Effector memory CD8-positive, alpha-beta T cell (primary cell): ENCODE data around the gene UCK2.
A peak's percentile ranks its signal among the peaks of the same experiment; 100 is the strongest.

Experiments
- ATAC-seq: fragments of 150-1000 bp; cut with Tn5 transposase; replicated peaks from 2 replicates; pipeline ENCODE4 v1.10.0; 2021; ENCODE audit warnings: mild to moderate bottlenecking, moderate library complexity
- DNase-seq, 3 experiments: peaks; one replicate each; pipeline ENCODE4 v3.0.0; 2021
- H3K27ac Mint-ChIP-seq, 2 donors: one replicate each; pipeline ENCODE4 v1.8.0; 2022; ENCODE audit warnings: mild to moderate bottlenecking in 2 of 2, mixed read lengths in 2 of 2, moderate library complexity in 2 of 2
- H3K27me3 Mint-ChIP-seq, 2 donors: one replicate each; pipeline ENCODE4 v1.8.0; 2022; ENCODE audit warnings: mixed read lengths in 2 of 2
- H3K36me3 Mint-ChIP-seq: one replicate; pipeline ENCODE4 v1.8.0; 2022; ENCODE audit warnings: mild to moderate bottlenecking, moderate library complexity, mixed read lengths; ENCODE audit not compliant: insufficient read depth
- H3K4me1 Mint-ChIP-seq, 2 donors: one replicate each; pipeline ENCODE4 v1.8.0; 2022; ENCODE audit warnings: low read depth in 2 of 2, mixed read lengths in 2 of 2
- H3K4me3 Mint-ChIP-seq, 2 donors: one replicate each; pipeline ENCODE4 v1.8.0; 2022; ENCODE audit warnings: mild to moderate bottlenecking in 2 of 2, mixed read lengths in 2 of 2, moderate library complexity in 2 of 2
- H3K9me3 Mint-ChIP-seq, 2 donors: one replicate each; pipeline ENCODE4 v1.8.0; 2022; ENCODE audit warnings: mixed read lengths in 2 of 2

The UCK2 gene

DNA sequence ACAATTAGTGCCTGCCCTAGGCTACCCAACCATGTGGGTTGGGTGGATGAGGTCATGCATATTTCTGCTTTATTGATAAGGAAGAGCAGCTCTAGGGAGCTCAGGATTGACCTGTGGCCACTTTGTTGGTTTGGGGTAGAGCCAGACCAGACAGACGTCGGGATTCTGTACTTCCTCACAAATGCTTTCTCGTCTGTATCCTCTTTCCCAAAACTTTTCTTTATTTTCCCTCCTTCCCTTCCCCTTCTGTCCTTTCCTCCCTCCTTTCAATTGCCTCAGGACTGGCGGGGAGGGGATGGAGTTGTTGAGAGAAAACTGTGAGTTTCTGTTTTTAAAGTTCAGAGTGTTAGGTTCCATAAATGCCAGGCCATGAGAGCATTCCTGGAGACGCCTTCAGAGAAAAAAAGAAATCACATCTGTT, 68.0 kb downstream of the UCK2 start:
- DNase-seq (no peak), ATAC-seq (no peak)
- no peak overlapping the region for H3K27ac Mint-ChIP-seq

DNA sequence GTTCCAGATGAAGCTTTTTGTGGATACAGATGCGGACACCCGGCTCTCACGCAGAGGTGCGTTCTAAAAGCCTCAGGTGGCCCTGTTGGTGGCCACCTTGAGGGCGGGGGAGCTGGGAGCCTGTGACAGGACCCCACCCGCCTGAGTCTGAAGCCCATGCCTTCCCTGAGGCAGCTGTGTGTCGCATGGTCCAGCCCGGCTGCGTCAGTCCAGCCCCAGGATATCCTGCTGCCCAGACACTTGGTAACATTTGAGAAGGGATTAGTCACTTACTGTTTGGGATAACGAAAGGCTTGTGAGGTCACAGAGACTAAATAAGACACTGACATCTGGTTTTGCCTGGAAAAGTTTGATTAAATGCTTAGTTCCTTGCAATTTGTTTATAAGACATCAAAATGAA, 68.9 kb downstream of the UCK2 start:
- ATAC-seq (no peak), DNase-seq (no peak)
- no peaks in the 10 kb centered on the region for H3K27me3 Mint-ChIP-seq
- H3K4me3 Mint-ChIP-seq: no peak overlapping the region
- peaks cover 9 to 10% of the 10 kb centered on the region in 2 donors for H3K4me1 Mint-ChIP-seq
- peak overlapping the region; percentile 4 to 45 for H3K27ac Mint-ChIP-seq
- H3K36me3 Mint-ChIP-seq: no peaks in the 10 kb centered on the region
- no peaks in the 10 kb centered on the region for H3K9me3 Mint-ChIP-seq

More for the DNA sequence above, 68.0 kb downstream of the UCK2 start:
- H3K4me3 Mint-ChIP-seq: no peak overlapping the region
- no peaks in the 10 kb centered on the region for H3K9me3 Mint-ChIP-seq
- H3K4me1 Mint-ChIP-seq: peaks cover 10 to 11% of the 10 kb centered on the region in 2 donors
- no peaks in the 10 kb centered on the region for H3K27me3 Mint-ChIP-seq
- H3K36me3 Mint-ChIP-seq: no peaks in the 10 kb centered on the region

DNA sequence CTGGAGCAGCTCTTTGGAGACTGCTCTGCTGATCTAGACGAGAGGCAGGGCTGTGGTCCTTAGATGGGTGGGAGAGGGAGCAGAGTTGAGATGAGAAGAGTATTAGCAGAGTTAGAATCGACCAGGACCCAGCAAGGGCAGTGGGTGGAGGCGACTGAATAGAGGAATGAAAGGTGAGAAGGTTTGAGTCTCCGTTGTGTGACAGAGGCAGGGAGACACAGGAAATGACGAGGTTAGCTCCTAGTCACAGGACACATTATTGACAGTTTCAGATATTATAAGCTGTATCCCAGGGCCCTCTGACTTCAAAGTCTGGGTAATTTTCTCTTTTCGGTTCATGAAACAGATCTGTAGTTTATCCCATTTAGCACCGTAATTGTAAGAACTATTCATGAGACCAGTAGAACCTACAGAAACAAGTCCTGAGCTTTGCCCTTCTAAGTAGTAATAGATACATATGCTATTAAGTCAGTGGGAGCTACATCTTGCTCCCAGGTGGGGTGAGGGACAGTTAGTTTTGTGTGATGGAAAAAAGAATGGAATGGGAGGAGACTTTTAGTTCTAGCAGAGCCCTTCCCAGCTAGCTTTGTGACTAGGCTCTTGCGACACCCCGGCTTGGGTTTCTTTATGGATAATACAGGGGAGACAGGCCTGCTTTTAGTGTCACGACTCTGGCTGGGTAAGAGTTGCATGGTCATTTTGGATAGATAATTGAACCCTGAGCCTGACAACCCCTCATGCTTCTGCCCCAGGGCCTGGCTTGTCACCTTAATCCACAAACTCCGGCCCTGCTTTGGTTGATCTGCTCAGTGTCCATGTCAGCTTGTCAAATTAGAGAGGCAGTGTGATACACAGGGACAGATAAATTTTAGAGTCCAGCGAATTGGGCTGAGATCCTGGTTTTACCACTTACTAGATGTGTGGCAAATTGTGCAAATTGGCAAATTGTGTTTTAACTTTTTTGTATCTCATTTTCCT, 70.2 kb downstream of the UCK2 start:
- peaks cover 9 to 10% of the 10 kb centered on the region in 2 donors for H3K4me1 Mint-ChIP-seq
- no peak overlapping the region for H3K4me3 Mint-ChIP-seq
- peak; percentile 67 for ATAC-seq
- DNase-seq: no peak
- H3K36me3 Mint-ChIP-seq: no peaks in the 10 kb centered on the region
- peak overlapping the region; percentile 4 to 45 for H3K27ac Mint-ChIP-seq
- H3K9me3 Mint-ChIP-seq: no peaks in the 10 kb centered on the region
- H3K27me3 Mint-ChIP-seq: no peaks in the 10 kb centered on the region

DNA sequence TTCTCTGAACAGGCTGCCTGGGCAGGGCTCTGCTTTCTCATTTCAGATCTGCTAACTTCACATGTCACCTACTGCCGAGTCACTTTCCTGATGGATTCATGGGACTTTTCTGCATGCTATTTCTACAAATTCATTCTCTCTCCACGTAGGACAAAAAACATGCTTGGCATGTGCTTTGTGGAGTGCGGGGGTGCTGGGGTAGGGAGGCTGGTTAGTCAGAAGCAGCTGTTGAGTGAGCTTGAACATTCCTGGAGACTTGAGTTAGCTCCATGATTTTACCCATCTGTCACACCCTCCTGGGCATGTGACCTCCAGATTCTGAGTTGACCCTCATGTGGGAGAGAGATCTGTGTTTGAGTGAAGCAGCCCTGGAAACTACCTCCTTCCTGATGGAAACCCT, 71.4 kb downstream of the UCK2 start:
- ATAC-seq (no peak), DNase-seq (no peak)
- no peak overlapping the region for H3K4me3 Mint-ChIP-seq
- H3K9me3 Mint-ChIP-seq: no peaks in the 10 kb centered on the region
- H3K36me3 Mint-ChIP-seq: no peaks in the 10 kb centered on the region
- H3K4me1 Mint-ChIP-seq: peaks cover 9 to 10% of the 10 kb centered on the region in 2 donors
- H3K27me3 Mint-ChIP-seq: no peaks in the 10 kb centered on the region
- no peak overlapping the region for H3K27ac Mint-ChIP-seq

DNA sequence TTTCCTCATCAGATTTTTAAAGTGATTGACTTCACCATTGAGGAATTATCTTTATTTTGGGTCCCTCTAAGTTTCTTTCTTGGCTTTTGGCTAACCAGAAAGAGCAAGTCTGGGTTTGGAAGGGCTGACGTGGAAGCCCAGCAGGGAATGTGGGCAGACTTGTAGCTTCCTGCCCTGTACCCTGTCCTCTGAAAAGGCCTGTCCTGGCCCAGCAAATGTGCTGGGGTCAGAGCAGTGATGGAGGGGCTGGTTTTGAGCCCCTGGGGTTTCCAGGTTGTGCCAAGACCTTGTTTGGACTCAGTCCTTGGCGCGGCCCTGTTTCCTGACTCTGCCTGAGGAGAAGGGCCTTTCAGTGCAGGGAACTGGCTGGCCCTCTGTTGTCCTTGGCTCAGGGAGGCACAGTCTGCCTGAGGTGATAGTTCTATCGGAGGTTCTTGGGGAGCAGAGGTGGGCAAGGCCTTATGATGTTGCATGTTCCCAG, 72.1 kb downstream of the UCK2 start:
- peaks cover 9 to 10% of the 10 kb centered on the region in 2 donors for H3K4me1 Mint-ChIP-seq
- ATAC-seq (no peak), DNase-seq (no peak)
- H3K4me3 Mint-ChIP-seq: no peak overlapping the region
- H3K36me3 Mint-ChIP-seq: no peaks in the 10 kb centered on the region
- no peaks in the 10 kb centered on the region for H3K9me3 Mint-ChIP-seq
- H3K27me3 Mint-ChIP-seq: no peaks in the 10 kb centered on the region
- H3K27ac Mint-ChIP-seq: peak overlapping the region in 1 of 2 donors; percentile 41

DNA sequence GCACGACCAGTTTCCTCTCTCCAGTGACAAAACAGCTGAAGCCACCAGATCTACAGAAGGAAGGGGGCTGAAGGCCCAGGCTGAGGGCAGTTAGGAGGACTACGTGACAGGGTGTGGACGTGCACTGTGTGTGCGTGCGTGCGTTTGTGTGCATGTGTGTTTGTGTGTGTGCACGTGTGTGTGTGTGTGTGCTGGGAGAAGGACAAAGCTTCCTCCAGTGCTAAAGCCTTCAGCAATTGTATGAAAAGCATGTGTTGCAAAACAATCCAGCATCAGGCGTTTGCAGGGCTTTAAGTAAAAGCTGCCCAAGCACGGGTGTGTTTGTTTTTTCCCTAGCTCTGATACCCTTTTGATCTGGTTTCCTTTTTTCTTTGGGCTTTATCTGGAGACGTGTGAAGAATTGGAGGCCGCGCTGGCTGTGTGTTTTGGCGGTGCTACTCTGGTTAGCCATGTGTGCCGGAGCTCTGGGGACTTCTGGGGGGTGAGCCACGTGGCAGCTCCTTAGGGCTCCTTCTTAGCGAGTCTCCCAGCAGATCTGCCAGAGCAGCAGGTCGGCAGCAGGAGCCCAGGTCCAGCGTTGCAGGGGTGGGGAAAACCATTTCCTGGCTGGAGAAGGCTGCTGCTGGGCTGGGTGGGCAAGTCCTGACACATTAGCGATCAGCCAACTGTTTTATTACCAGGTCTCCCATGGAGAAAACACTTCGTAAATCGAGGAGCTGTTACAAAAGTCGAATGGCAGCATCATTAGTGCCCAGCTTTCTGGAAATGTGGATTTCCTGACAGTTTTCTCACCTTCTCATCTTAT, 73.4 kb downstream of the UCK2 start:
- peaks cover 9 to 10% of the 10 kb centered on the region in 2 donors for H3K4me1 Mint-ChIP-seq
- no peaks in the 10 kb centered on the region for H3K36me3 Mint-ChIP-seq

DNA sequence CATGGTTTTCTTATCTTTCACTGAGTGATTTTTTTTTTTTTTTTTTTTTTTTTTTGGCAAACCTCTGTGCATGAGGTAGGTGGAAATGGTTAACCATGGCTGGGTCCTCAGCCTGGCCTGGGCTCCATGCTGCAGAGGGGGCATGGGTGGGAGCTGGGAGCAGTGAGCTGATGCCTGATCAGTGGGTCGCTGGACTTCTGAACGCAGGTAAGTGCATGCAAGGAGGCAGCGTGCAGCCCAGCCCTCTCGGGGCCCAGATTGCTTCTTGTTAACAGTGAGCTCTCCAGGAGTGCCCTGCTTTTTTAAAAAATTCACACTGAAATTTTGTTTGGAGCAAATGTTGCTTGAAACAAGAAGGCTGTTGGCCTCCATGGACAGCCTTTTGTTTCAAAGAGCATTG, 75.2 kb downstream of the UCK2 start:
- Mint-ChIP-seq H3K4me1 (peaks cover 0 to 3% of the 10 kb centered on the region in 2 donors), H3K9me3 (no peaks in the 10 kb centered on the region), H3K27ac (no peak overlapping the region), H3K27me3 (no peaks in the 10 kb centered on the region), H3K36me3 (no peaks in the 10 kb centered on the region), H3K4me3 (no peak overlapping the region)
- ATAC-seq: no peak
- DNase-seq: no peak

More for the DNA sequence above, 73.4 kb downstream of the UCK2 start:
- Mint-ChIP-seq H3K27me3 (no peaks in the 10 kb centered on the region), H3K4me3 (no peak overlapping the region), H3K27ac (peak overlapping the region in 1 of 2 donors; percentile 41), H3K9me3 (no peaks in the 10 kb centered on the region)
- no peak for ATAC-seq
- no peak for DNase-seq

DNA sequence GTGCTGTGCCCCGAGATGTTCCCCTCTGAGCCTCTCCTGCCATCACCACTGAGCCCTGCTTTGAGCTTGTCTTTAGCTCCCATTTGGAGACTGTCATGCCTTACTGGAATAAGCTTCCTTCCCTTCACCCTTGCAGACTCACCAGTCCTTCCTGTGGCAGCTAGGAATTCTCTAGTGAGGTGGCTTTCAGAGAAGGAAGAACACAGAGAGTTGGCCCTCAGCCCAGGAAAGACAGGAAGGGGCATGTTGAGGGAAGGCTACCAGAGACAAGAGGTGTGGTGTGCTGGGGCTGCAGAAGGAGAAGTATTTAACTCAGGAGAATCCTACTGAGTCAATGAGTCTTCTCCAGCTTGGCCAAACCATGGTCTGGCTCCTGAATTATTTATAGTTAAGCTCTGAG, 76.3 kb downstream of the UCK2 start:
- Mint-ChIP-seq H3K4me1 (peaks cover 0 to 3% of the 10 kb centered on the region in 2 donors), H3K36me3 (peaks cover 7% of the 10 kb centered on the region), H3K4me3 (no peak overlapping the region), H3K27me3 (no peaks in the 10 kb centered on the region), H3K27ac (peak overlapping the region in 1 of 2 donors; percentile 42), H3K9me3 (no peaks in the 10 kb centered on the region)
- DNase-seq (no peak), ATAC-seq (no peak)

DNA sequence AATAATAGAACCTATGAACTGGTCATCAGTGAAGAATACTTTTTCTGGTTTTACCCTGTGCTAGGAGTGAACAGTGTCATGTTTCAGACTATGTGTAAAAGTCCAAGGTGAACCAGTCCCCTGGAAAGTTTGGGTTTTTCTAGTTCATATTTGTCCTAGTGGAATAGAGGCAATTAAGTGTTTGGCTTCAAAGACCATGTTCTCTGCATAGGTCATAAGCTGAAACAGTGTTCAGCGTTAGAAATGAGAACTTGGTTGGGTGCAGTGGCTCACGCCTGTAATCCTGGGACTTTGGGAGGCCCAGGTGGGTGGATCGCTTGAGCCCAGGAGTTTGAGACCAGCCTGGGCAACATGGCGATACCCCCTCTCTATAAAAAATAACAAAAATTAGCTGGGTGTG, 77.5 kb downstream of the UCK2 start:
- DNase-seq (no peak), ATAC-seq (no peak)
- Mint-ChIP-seq H3K27me3 (no peaks in the 10 kb centered on the region), H3K9me3 (no peaks in the 10 kb centered on the region), H3K36me3 (peaks cover 9% of the 10 kb centered on the region), H3K27ac (no peak overlapping the region), H3K4me1 (peaks cover 0 to under 1% of the 10 kb centered on the region in 2 donors), H3K4me3 (no peak overlapping the region)

DNA sequence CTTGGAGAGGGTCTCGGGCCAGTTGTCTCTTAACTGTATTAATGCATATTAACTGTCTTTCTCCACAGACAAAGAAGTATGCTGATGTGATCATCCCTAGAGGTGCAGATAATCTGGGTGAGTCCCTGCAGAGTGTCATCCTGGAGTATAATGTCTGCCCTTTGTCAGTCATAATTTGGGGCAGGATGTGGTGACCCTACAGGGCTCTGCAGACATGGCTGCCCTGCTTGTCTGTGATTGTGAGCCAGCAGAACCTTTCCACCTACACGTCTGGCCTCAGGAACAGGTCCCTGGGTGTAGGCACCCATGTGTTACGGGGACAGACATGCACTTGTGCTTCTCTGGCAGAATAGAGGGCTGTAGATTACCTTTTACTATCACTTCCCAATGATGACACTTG, 78.4 kb downstream of the UCK2 start:
- no peak for ATAC-seq
- no peak overlapping the region for H3K4me3 Mint-ChIP-seq
- H3K27ac Mint-ChIP-seq: no peak overlapping the region
- no peaks in the 10 kb centered on the region for H3K27me3 Mint-ChIP-seq
- peaks cover 9% of the 10 kb centered on the region for H3K36me3 Mint-ChIP-seq
- no peaks in the 10 kb centered on the region for H3K4me1 Mint-ChIP-seq
- H3K9me3 Mint-ChIP-seq: no peaks in the 10 kb centered on the region
- no peak for DNase-seq

DNA sequence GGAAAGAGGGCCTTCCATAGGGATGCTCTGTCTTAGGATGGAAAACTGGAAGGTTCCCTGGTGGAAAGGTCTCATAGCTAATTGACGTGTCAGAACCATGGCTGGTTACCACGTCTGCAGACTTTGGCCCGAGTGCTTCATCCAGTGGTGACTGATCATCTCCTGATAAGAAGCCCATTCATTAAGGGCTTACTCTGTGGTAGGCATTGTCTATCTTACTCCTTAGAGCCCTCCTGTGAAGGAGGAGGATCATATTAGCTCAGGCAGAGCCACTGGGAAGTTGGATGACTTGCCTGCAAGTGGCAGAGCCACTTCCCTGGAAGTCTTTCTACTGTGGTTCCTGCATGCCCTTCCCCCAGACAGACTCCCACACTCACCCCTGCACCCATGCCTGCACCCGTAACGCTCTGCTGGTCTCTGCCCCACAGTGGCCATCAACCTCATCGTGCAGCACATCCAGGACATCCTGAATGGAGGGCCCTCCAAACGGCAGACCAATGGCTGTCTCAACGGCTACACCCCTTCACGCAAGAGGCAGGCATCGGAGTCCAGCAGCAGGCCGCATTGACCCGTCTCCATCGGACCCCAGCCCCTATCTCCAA, 79.9 kb downstream of the UCK2 start:
- Mint-ChIP-seq H3K27me3 (no peaks in the 10 kb centered on the region), H3K9me3 (no peaks in the 10 kb centered on the region), H3K27ac (no peak overlapping the region), H3K36me3 (peaks cover 12% of the 10 kb centered on the region), H3K4me1 (no peaks in the 10 kb centered on the region), H3K4me3 (no peak overlapping the region)
- DNase-seq (no peak), ATAC-seq (no peak)

DNA sequence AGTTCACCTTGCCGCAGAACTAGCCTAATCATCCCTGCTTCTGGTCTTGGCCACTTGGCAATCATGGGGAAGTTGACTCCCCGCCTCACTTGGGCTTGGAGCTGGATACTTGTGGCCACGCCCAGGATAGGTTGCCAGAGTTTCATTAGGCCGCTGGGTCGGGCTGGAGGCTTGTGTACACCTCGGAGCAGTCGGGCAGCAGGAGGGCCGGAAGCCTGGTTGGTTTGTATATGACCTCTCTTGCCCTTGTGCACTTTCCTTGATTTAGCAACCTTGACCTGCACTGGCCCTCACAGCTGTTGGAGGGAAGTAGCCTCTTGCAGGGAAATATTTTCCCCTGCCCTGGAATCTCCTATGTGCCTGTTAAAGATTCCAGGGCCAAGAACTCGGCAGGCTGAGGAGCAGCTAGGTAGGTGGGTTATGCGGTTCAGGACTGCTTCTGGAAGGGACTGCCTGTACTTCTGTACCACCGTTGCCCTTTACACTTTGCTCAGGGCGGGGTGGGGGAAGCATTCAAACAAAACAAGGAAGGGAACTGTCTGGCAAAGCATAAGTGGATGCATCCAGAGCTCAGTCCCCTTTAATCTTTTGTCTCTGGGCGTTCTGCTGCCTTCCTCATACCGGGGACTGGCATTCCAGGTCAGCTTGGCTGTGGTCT, 83.5 kb downstream of the UCK2 start:
- Mint-ChIP-seq H3K27ac (peak overlapping the region in 1 of 2 donors; percentile 48), H3K36me3 (peaks cover 12% of the 10 kb centered on the region), H3K9me3 (no peaks in the 10 kb centered on the region), H3K4me3 (no peak overlapping the region), H3K4me1 (peaks cover 0 to 3% of the 10 kb centered on the region in 2 donors), H3K27me3 (no peaks in the 10 kb centered on the region)
- DNase-seq: no peak
- no peak for ATAC-seq
